ENCODE data around the gene CCDC187. TPM values are rescaled to one million over a fixed set of nuclear protein-coding genes. Genes with fewer than 3 reads are reported as not detected.

Gene CCDC187
- total RNA-seq, 1 donor from 2014 or later, result 0.69 TPM

GRCh38 chr9:136247947-136248637 is 55.8 kb downstream of the CCDC187 start:
- TF ChIP-seq CTCF (IDR thresholded peaks at IDR 0.05), result no peak
- H3K36me3 Mint-ChIP-seq (ENCODE audit: low read depth), result peaks cover 16% of the 10 kb centered on the region
- H3K4me3 Mint-ChIP-seq, result no peak overlapping the region
- ATAC-seq (ENCODE audit: low read depth), result no peak
- H3K27ac Mint-ChIP-seq, result no peak overlapping the region
- CTCF ChIA-PET, result no interaction called here
- no peak for DNase-seq
- POLR2A ChIA-PET, result no interaction called here
- H3K27me3 Mint-ChIP-seq, result no peaks in the 10 kb centered on the region
- H3K4me1 Mint-ChIP-seq, result peaks cover 25% of the 10 kb centered on the region
- H3K9me3 Mint-ChIP-seq, result no peaks in the 10 kb centered on the region
- intact Hi-C loops (cut with micrococcal nuclease), result loop anchor here (10.0 kb wide), 1 partner anchor 157 kb away; the partner anchor contains the start of gene SNAPC4

- ATAC-seq (ENCODE audit: low read depth) (no peak), DNase-seq (no peak)
- ChIA-PET POLR2A (interaction anchor here (0.6 kb wide), 1 partner anchor 20 kb away, joined by 3 read pairs; no protein-coding TSS in a partner anchor), CTCF (no interaction called here)
- no peak overlapping the region for H3K4me3 Mint-ChIP-seq
- intact Hi-C loops (cut with micrococcal nuclease), result loop anchor here (10.0 kb wide), 1 partner anchor 157 kb away; the partner anchor contains the start of gene SNAPC4
- H3K36me3 Mint-ChIP-seq (ENCODE audit: low read depth), result peaks cover 22% of the 10 kb centered on the region
- H3K27ac Mint-ChIP-seq, result no peak overlapping the region
- H3K9me3 Mint-ChIP-seq, result no peaks in the 10 kb centered on the region
- H3K27me3 Mint-ChIP-seq, result no peaks in the 10 kb centered on the region
- TF ChIP-seq CTCF (IDR thresholded peaks at IDR 0.05), result no peak
- H3K4me1 Mint-ChIP-seq, result peaks cover 31% of the 10 kb centered on the region
Observed at GRCh38 chr9:136247551-136247916, 56.4 kb downstream of the CCDC187 start.

- no peak for ATAC-seq (ENCODE audit: low read depth)
- peaks cover 24% of the 10 kb centered on the region for H3K36me3 Mint-ChIP-seq (ENCODE audit: low read depth)
- intact Hi-C loops (cut with micrococcal nuclease), result loop anchor here (10.0 kb wide), 1 partner anchor 158 kb away; the partner anchor contains the start of gene SNAPC4
- DNase-seq, result no peak
- CTCF ChIA-PET, result no interaction called here
- POLR2A ChIA-PET, result interaction anchor here (0.6 kb wide), 1 partner anchor 21 kb away, joined by 3 read pairs; no protein-coding TSS in a partner anchor
- peaks cover 36% of the 10 kb centered on the region for H3K4me1 Mint-ChIP-seq
- no peak for TF ChIP-seq CTCF (IDR thresholded peaks at IDR 0.05)
- H3K9me3 Mint-ChIP-seq, result no peaks in the 10 kb centered on the region
- no peak overlapping the region for H3K27ac Mint-ChIP-seq
- H3K4me3 Mint-ChIP-seq, result no peak overlapping the region
- H3K27me3 Mint-ChIP-seq, result no peaks in the 10 kb centered on the region
Observed at GRCh38 chr9:136246849-136247550, 56.9 kb downstream of the CCDC187 start.

- CTCF ChIA-PET, result interaction anchor here (3.6 kb wide), 1 partner anchor 20 kb away, joined by 39 read pairs; no protein-coding TSS in a partner anchor
- Mint-ChIP-seq H3K4me3 (peak within 1 kb of the TSS; percentile 95), H3K4me1 (peaks cover 52% of the 10 kb centered on the region), H3K36me3 (ENCODE audit: low read depth) (peaks cover 34% of the 10 kb centered on the region), H3K27ac (peak within 1 kb of the TSS; percentile 92), H3K9me3 (no peaks in the 10 kb centered on the region), H3K27me3 (no peaks in the 10 kb centered on the region)
- TF ChIP-seq CTCF (IDR thresholded peaks at IDR 0.05), result no peak
- intact Hi-C loops (cut with micrococcal nuclease), result loop anchor here (1.0 to 10.0 kb wide), 5 partner anchors 22 to 285 kb away; partner anchors contain the start of genes DNLZ, SNAPC4, TMEM250 and UBAC1
- ATAC-seq (ENCODE audit: low read depth) (peak; percentile 70), DNase-seq (peak; percentile 83)
- POLR2A ChIA-PET, result interaction anchor here (0.6 to 2.0 kb wide), 7 partner anchors 19 to 118 kb away, joined by 3 to 10 read pairs (median 4); partner anchors contain the start of gene DNLZ
Observed at GRCh38 chr9:136245219-136246150, 58.4 kb downstream of the CCDC187 start, which contains the start of gene QSOX2. TSS of gene QSOX2 (minus strand) at chr9:136245812. CDS start at chr9:136245803, 9 bp downstream.

Measured in activated B cell treated with CpG ODN at 0.5 μM for 24 hours (primary cell).